PC-9 (cell line): ENCODE results near the gene ITGB5.

ENCODE experiments used
- EZH2 ChIP-seq: fragments of 200-600 bp; sonication (generic); IDR thresholded peaks from 2 replicates; pipeline ENCODE4 v1.8.0; 2017; ENCODE audit warnings: antibody characterized with exemption, low read depth
- TF ChIP-seq, protein P1 (sequence below): fragments of 200-600 bp; sonication (generic); conservative IDR thresholded peaks from 2 replicates; pipeline ENCODE4 v1.6.1; 2017; ENCODE audit warnings: mixed run types, antibody characterized with exemption, mild to moderate bottlenecking, moderate library complexity

DNA sequence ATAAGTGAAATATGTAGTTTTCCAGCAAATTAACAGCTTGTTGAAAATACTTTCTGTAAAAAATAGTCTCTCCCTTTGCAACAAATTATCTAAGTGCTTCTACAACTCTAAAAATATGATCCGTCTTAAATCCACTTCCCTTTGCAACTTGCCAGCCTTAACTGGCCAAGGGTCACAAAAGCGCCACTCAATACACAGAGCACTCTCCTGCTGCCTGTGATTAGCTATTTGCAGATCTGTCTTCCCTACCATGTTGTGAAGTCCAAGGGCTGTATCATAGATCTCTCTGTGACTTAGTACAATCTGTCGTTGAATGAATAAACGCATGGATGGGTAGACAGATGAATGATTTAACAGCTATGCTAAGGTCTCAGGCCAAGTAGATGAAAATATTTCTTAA is 76.2 kb downstream of the ITGB5 start:
- TF ChIP-seq, protein P1, sequence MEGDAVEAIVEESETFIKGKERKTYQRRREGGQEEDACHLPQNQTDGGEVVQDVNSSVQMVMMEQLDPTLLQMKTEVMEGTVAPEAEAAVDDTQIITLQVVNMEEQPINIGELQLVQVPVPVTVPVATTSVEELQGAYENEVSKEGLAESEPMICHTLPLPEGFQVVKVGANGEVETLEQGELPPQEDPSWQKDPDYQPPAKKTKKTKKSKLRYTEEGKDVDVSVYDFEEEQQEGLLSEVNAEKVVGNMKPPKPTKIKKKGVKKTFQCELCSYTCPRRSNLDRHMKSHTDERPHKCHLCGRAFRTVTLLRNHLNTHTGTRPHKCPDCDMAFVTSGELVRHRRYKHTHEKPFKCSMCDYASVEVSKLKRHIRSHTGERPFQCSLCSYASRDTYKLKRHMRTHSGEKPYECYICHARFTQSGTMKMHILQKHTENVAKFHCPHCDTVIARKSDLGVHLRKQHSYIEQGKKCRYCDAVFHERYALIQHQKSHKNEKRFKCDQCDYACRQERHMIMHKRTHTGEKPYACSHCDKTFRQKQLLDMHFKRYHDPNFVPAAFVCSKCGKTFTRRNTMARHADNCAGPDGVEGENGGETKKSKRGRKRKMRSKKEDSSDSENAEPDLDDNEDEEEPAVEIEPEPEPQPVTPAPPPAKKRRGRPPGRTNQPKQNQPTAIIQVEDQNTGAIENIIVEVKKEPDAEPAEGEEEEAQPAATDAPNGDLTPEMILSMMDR = no peak
- no peak for TF ChIP-seq EZH2
